ENCODE results near the gene EPHA8. TPM values are rescaled to one million over a fixed set of nuclear protein-coding genes. Genes with fewer than 3 reads are reported as not detected.

EPHA8 gene
- total and polyA plus RNA-seq, 9 of the 15 experiments (the other 6 are each of a cell fraction or from before 2014, with no cell fraction given): not detected

GRCh38 chr1:22633697-22634463 is 70.6 kb downstream of the EPHA8 start:
- Histone ChIP-seq H4K20me1 (replicated peaks; ENCODE audit: control insufficient read depth, insufficient read depth, low read length) (peaks cover 13% of the 10 kb centered on the region), H3K4me2 (ENCODE audit: insufficient read depth, low read length) (no peak overlapping the region), H3K9ac (ENCODE audit: insufficient read depth in 1 of 2, low read depth in 2 of 2, low read length in 2 of 2) (no peak overlapping the region), H3K36me3 (ENCODE audit: control insufficient read depth, insufficient read depth, low read length) (no peaks in the 10 kb centered on the region), H2AFZ (ENCODE audit: low read depth, low read length) (no peak overlapping the region), H3K4me3 (no peak overlapping the region), H3K4me1 (replicated peaks in 1 of 2; ENCODE audit: control insufficient read depth in 2 of 2, insufficient read depth in 2 of 2, low read length in 2 of 2) (peaks cover 0 to 6% of the 10 kb centered on the region in 2 experiments; a peak in 2 of 5 replicates), H3K27me3 (ENCODE audit: control insufficient read depth in 2 of 2, insufficient read depth in 2 of 2, low read length in 2 of 2) (peaks cover 14 to 47% of the 10 kb centered on the region in 2 experiments; a peak in 4 of 5 replicates), H3K27ac (ENCODE audit: extremely low read depth, low read depth, low read length) (no peak overlapping the region), H3K79me2 (ENCODE audit: control insufficient read depth, insufficient read depth, low read length) (no peaks in the 10 kb centered on the region), H3K9me1 (ENCODE audit: control insufficient read depth, insufficient read depth, low read length) (no peaks in the 10 kb centered on the region), H3K9me3 (replicated peaks; ENCODE audit: control insufficient read depth, insufficient read depth, low read depth, low read length) (no peaks in the 10 kb centered on the region)
- TF ChIP-seq RBBP5 (IDR thresholded peaks at IDR 0.05; ENCODE audit: borderline replicate concordance, insufficient read depth, low read length, poor library complexity, severe bottlenecking) (no peak), TEAD2 (tag; IDR thresholded peaks at IDR 0.05) (no peak), ETS2 (tag; IDR thresholded peaks at IDR 0.05; ENCODE audit: borderline replicate concordance, poor library complexity, severe bottlenecking) (no peak), RFX1 (IDR thresholded peaks at IDR 0.05) (no peak), SMAD2 (IDR thresholded peaks at IDR 0.05; ENCODE audit: low read depth, low read length) (no peak), CBX5 (IDR thresholded peaks at IDR 0.05; ENCODE audit: borderline replicate concordance, low read depth) (no peak), ZNF780A (CRISPR knock-in tag; IDR thresholded peaks at IDR 0.05) (no peak), ZNF354B (CRISPR knock-in tag; IDR thresholded peaks at IDR 0.05) (no peak), ZNF830 (CRISPR knock-in tag; IDR thresholded peaks at IDR 0.05) (no peak), MLX (CRISPR knock-in tag; conservative IDR thresholded peaks at IDR 0.05) (no peak), ZBED1 (IDR thresholded peaks at IDR 0.05) (no peak), CSDE1 (IDR thresholded peaks at IDR 0.05) (no peak)
- TF ChIP-seq, protein P1, sequence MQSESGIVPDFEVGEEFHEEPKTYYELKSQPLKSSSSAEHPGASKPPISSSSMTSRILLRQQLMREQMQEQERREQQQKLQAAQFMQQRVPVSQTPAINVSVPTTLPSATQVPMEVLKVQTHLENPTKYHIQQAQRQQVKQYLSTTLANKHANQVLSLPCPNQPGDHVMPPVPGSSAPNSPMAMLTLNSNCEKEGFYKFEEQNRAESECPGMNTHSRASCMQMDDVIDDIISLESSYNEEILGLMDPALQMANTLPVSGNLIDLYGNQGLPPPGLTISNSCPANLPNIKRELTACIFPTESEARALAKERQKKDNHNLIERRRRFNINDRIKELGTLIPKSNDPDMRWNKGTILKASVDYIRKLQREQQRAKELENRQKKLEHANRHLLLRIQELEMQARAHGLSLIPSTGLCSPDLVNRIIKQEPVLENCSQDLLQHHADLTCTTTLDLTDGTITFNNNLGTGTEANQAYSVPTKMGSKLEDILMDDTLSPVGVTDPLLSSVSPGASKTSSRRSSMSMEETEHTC (IDR thresholded peaks at IDR 0.05): no peak
- TF ChIP-seq, protein P2, sequence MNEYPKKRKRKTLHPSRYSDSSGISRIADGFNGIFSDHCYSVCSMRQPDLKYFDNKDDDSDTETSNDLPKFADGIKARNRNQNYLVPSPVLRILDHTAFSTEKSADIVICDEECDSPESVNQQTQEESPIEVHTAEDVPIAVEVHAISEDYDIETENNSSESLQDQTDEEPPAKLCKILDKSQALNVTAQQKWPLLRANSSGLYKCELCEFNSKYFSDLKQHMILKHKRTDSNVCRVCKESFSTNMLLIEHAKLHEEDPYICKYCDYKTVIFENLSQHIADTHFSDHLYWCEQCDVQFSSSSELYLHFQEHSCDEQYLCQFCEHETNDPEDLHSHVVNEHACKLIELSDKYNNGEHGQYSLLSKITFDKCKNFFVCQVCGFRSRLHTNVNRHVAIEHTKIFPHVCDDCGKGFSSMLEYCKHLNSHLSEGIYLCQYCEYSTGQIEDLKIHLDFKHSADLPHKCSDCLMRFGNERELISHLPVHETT (CRISPR knock-in tag; conservative IDR thresholded peaks at IDR 0.05 in 1 of 2, IDR thresholded peaks at IDR 0.05 in 1 of 2): no peak
- FAIRE-seq: no peak
- no peak for ATAC-seq
- no TSS peak for BruUV-seq (replicated peaks)
- 3% methylated on average over 10 of the region's 10 CpGs for WGBS (ENCODE audit: insufficient coverage, low coverage, missing lambda C conversion rate)
- DNase-seq (ENCODE audit: extremely low read depth in 1 of 4, low spot score in 3 of 4): no peak
- in situ Hi-C loops (cut with MboI): no loop called here
- intact Hi-C loops (cut with micrococcal nuclease): no loop called here
- CTCF ChIA-PET (ENCODE audit: low intra/inter-chr PET ratio): no interaction called here
- POLR2A ChIA-PET: interaction anchor here (0.9 to 1.2 kb wide), 3 partner anchors 12 to 89 kb away, joined by 3 read pairs; no protein-coding TSS in a partner anchor

Data from K562 (cell line).